Testis (tissue), 2 donors: ENCODE measurements around the gene AFG1L.

Experiments
- CTCF ChIP-seq, 3 experiments: fragments of 450-650 bp in 2 of 3; fragments of 200-600 bp in 1 of 3; sonication (generic) in 1 of 3; IDR thresholded peaks; one replicate each; pipeline ENCODE4 v1.5.1; 2016 to 2019; ENCODE audit warnings: antibody characterized with exemption in 3 of 3, mild to moderate bottlenecking in 2 of 3, moderate library complexity in 1 of 3
- POLR2A ChIP-seq: fragments of 450-650 bp; IDR thresholded peaks from one replicate; pipeline ENCODE4 v1.6.1; 2017; ENCODE audit warnings: antibody characterized with exemption, mild to moderate bottlenecking, moderate library complexity

GRCh38 chr6:108435391-108435790, 140.5 kb downstream of the AFG1L start:
- TF ChIP-seq CTCF (IDR thresholded peaks at IDR 0.05) (no peak), POLR2A (no peak)
